Neural cell (in vitro differentiated cells): ENCODE data around the gene HDAC7.

Experiments
- CTCF ChIP-seq: fragments of 450-650 bp; IDR thresholded peaks from 2 replicates; pipeline ENCODE4 v1.5.1; 2014; ENCODE audit warnings: antibody characterized with exemption, mild to moderate bottlenecking, moderate library complexity; ENCODE audit not compliant: poor library complexity, severe bottlenecking
- EP300 ChIP-seq: fragments of 450-650 bp; conservative IDR thresholded peaks from 2 replicates; pipeline ENCODE4 v1.6.1; 2014; ENCODE audit warnings: antibody characterized with exemption, mild to moderate bottlenecking, moderate library complexity; ENCODE audit not compliant: poor library complexity, severe bottlenecking
- TAF1 ChIP-seq: IDR thresholded peaks from 2 replicates; pipeline ENCODE4 v1.6.1; 2012; ENCODE audit warnings: low read depth

- no peak for TF ChIP-seq CTCF
- no peak for TF ChIP-seq EP300
- TF ChIP-seq TAF1, result no peak
Observed at GRCh38 chr12:47739297-47739696, 80.4 kb downstream of the HDAC7 start.
